Nephron (organoid): ENCODE results near the gene CCNL1.

Experiments
- H3K27ac Mint-ChIP-seq, 3 experiments: 2 replicates each; pipeline ENCODE4 v1.8.0; 2020; ENCODE audit warnings: mixed read lengths in 3 of 3, mild to moderate bottlenecking in 2 of 3, moderate library complexity in 1 of 3
- H3K27me3 Mint-ChIP-seq: 2 replicates; pipeline ENCODE4 v1.8.0; 2021; ENCODE audit warnings: low read depth, mild to moderate bottlenecking, moderate library complexity, mixed read lengths
- H3K36me3 Mint-ChIP-seq: 2 replicates; pipeline ENCODE4 v1.8.0; 2020; ENCODE audit warnings: low read depth, mixed read lengths
- H3K4me1 Mint-ChIP-seq: 2 replicates; pipeline ENCODE4 v1.8.0; 2020; ENCODE audit warnings: mixed read lengths
- H3K4me3 Mint-ChIP-seq, 3 experiments: 2 replicates each; pipeline ENCODE4 v1.8.0; 2020; ENCODE audit warnings: mild to moderate bottlenecking in 3 of 3, mixed read lengths in 3 of 3, moderate library complexity in 2 of 3
- H3K9me3 Mint-ChIP-seq: 2 replicates; pipeline ENCODE4 v1.8.0; 2020; ENCODE audit warnings: mixed read lengths
- CTCF ChIP-seq, 3 experiments: fragments of 200-600 bp; sonication (generic); IDR thresholded peaks; one replicate each; pipeline ENCODE4 v1.5.0; 2021; ENCODE audit warnings: antibody characterized with exemption in 3 of 3; ENCODE audit not compliant: unreplicated experiment in 3 of 3

Gene CCNL1

GRCh38 chr3:157121522-157121921 lies 38.4 kb downstream of the CCNL1 start:
- no peak for TF ChIP-seq CTCF (IDR thresholded peaks at IDR 0.05; ENCODE audit: unreplicated experiment in 3 of 3)
- Mint-ChIP-seq H3K36me3 (no peaks in the 10 kb centered on the region), H3K9me3 (no peaks in the 10 kb centered on the region), H3K4me3 (no peak overlapping the region), H3K27me3 (no peaks in the 10 kb centered on the region), H3K27ac (peak overlapping the region; percentile 45 to 59 (median 53)), H3K4me1 (peaks cover 34% of the 10 kb centered on the region)

GRCh38 chr3:157120071-157120892 lies 39.7 kb downstream of the CCNL1 start:
- TF ChIP-seq CTCF (IDR thresholded peaks at IDR 0.05; ENCODE audit: unreplicated experiment in 3 of 3): no peak
- Mint-ChIP-seq H3K4me1 (peaks cover 24% of the 10 kb centered on the region), H3K4me3 (no peak overlapping the region), H3K9me3 (no peaks in the 10 kb centered on the region), H3K27ac (no peak overlapping the region), H3K36me3 (no peaks in the 10 kb centered on the region), H3K27me3 (peaks cover 4% of the 10 kb centered on the region)

- H3K27me3 Mint-ChIP-seq: peaks cover 4% of the 10 kb centered on the region
- no peaks in the 10 kb centered on the region for H3K36me3 Mint-ChIP-seq
- peaks cover 21% of the 10 kb centered on the region for H3K4me1 Mint-ChIP-seq
- no peak overlapping the region for H3K27ac Mint-ChIP-seq
- TF ChIP-seq CTCF (IDR thresholded peaks at IDR 0.05; ENCODE audit: unreplicated experiment in 3 of 3): no peak
- H3K9me3 Mint-ChIP-seq: no peaks in the 10 kb centered on the region
- H3K4me3 Mint-ChIP-seq: no peak overlapping the region
These were observed 40.5 kb downstream of the CCNL1 start for GRCh38 chr3:157119369-157119951.

GRCh38 chr3:157117875-157118654 lies 41.9 kb downstream of the CCNL1 start:
- peaks cover 4% of the 10 kb centered on the region for H3K27me3 Mint-ChIP-seq
- H3K4me3 Mint-ChIP-seq: no peak overlapping the region
- no peak overlapping the region for H3K27ac Mint-ChIP-seq
- H3K9me3 Mint-ChIP-seq: no peaks in the 10 kb centered on the region
- H3K36me3 Mint-ChIP-seq: no peaks in the 10 kb centered on the region
- H3K4me1 Mint-ChIP-seq: peaks cover 21% of the 10 kb centered on the region
- no peak for TF ChIP-seq CTCF (IDR thresholded peaks at IDR 0.05; ENCODE audit: unreplicated experiment in 3 of 3)

DNA sequence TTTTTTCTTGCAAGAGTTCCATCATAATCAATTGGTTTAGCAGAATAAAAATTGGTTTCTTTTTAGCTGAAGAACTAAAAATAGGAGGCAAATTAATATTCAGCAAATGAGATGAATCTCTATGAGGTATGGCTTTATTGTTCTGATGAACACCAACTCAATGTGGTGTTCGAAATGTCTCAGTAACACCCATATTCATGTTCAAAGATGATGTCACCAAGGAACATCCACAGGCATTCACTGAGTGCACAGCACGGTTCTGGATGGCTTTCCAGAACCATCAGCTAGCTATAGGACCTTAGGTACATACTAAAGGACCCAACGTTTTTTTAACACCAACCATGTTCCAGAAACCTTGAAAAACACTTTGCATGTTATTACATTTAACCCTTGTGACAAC lies 42.7 kb downstream of the CCNL1 start:
- Mint-ChIP-seq H3K9me3 (no peaks in the 10 kb centered on the region), H3K27me3 (peaks cover 4% of the 10 kb centered on the region), H3K4me3 (no peak overlapping the region), H3K27ac (no peak overlapping the region), H3K4me1 (peaks cover 16% of the 10 kb centered on the region), H3K36me3 (no peaks in the 10 kb centered on the region)
- TF ChIP-seq CTCF (IDR thresholded peaks at IDR 0.05; ENCODE audit: unreplicated experiment in 3 of 3): no peak
